WERI-Rb-1 (cell line): Measurements from ENCODE around the gene BMP6.

Experiments used
- DNase-seq: peaks from one replicate; pipeline ENCODE4 v3.0.0-alpha.2; 2020
- H3K27ac ChIP-seq: fragments of 250-450 bp; sonication (Bioruptor Pico); 2 replicates; pipeline ENCODE4 v1.5.1; 2020; ENCODE audit warnings: mild to moderate bottlenecking, moderate library complexity
- H3K27me3 ChIP-seq: fragments of 250-450 bp; sonication (Bioruptor Pico); 2 replicates; pipeline ENCODE4 v1.5.1; 2021; ENCODE audit warnings: mild to moderate bottlenecking, low read depth, moderate library complexity; ENCODE audit not compliant: insufficient read depth, severe bottlenecking
- H3K36me3 ChIP-seq: fragments of 250-450 bp; sonication (Bioruptor Pico); 2 replicates; pipeline ENCODE4 v1.5.1; 2020; ENCODE audit warnings: mild to moderate bottlenecking, moderate library complexity
- H3K4me3 ChIP-seq: 2 replicates; pipeline ENCODE4 v1.5.1; 2011; ENCODE audit warnings: low read depth, mild to moderate bottlenecking, control low read depth, low read length
- H3K9me3 ChIP-seq: fragments of 250-450 bp; sonication (Bioruptor Pico); 2 replicates; pipeline ENCODE4 v1.5.1; 2021; ENCODE audit warnings: mild to moderate bottlenecking, moderate library complexity; ENCODE audit not compliant: severe bottlenecking
- CTCF ChIP-seq: IDR thresholded peaks from 2 replicates; pipeline ENCODE4 v1.5.1; 2011; ENCODE audit warnings: low read depth, mild to moderate bottlenecking, control low read depth, inconsistent platforms, low read length

BMP6 gene

GRCh38 chr6:7685276-7685675 lies 40.6 kb upstream of the BMP6 start:
- no peak for DNase-seq
- Histone ChIP-seq H3K27ac (no peak overlapping the region), H3K4me3 (no peak overlapping the region), H3K27me3 (no peaks in the 10 kb centered on the region), H3K9me3 (no peaks in the 10 kb centered on the region), H3K36me3 (no peaks in the 10 kb centered on the region)
- TF ChIP-seq CTCF = no peak

GRCh38 chr6:7687145-7688111 lies 38.5 kb upstream of the BMP6 start:
- H3K36me3 ChIP-seq = no peaks in the 10 kb centered on the region
- H3K27me3 ChIP-seq = no peaks in the 10 kb centered on the region
- H3K9me3 ChIP-seq = no peaks in the 10 kb centered on the region
- no peak for TF ChIP-seq CTCF
- no peak overlapping the region for H3K27ac ChIP-seq
- no peak overlapping the region for H3K4me3 ChIP-seq
- no peak for DNase-seq

- H3K27ac ChIP-seq = no peak overlapping the region
Measured at GRCh38 chr6:7691021-7691420, 34.9 kb upstream of the BMP6 start.

GRCh38 chr6:7691675-7692452 lies 34.0 kb upstream of the BMP6 start:
- Histone ChIP-seq H3K27me3 (no peaks in the 10 kb centered on the region), H3K27ac (no peak overlapping the region), H3K4me3 (no peak overlapping the region), H3K9me3 (no peaks in the 10 kb centered on the region), H3K36me3 (no peaks in the 10 kb centered on the region)
- no peak for TF ChIP-seq CTCF
- DNase-seq = no peak

More at GRCh38 chr6:7691021-7691420, 34.9 kb upstream of the BMP6 start:
- Histone ChIP-seq H3K36me3 (no peaks in the 10 kb centered on the region), H3K4me3 (no peak overlapping the region), H3K9me3 (no peaks in the 10 kb centered on the region), H3K27me3 (no peaks in the 10 kb centered on the region)
- DNase-seq = no peak
- TF ChIP-seq CTCF = no peak

GRCh38 chr6:7692453-7692784 lies 33.5 kb upstream of the BMP6 start:
- Histone ChIP-seq H3K4me3 (no peak overlapping the region), H3K27ac (no peak overlapping the region), H3K36me3 (no peaks in the 10 kb centered on the region), H3K9me3 (peaks cover 3% of the 10 kb centered on the region), H3K27me3 (no peaks in the 10 kb centered on the region)
- DNase-seq = no peak
- TF ChIP-seq CTCF = no peak
